ENCODE results near the gene KIF1A. TPM values are rescaled to one million over a fixed set of nuclear protein-coding genes. Genes with fewer than 3 reads are reported as not detected.

The KIF1A gene
- total and polyA plus RNA-seq, 2 of the 8 experiments (the other 6 are each of a cell fraction or from before 2014, with no cell fraction given), result 61.3 to 281 TPM

GRCh38 chr2:240791821-240792628 is 28.0 kb downstream of the KIF1A start (continued):
- TF ChIP-seq TBP (IDR thresholded peaks at IDR 0.05; ENCODE audit: low read depth, low read length) (no peak), POLR2A (IDR thresholded peaks at IDR 0.05; ENCODE audit: control extremely low read depth in 1 of 2, low read depth in 2 of 2, low read length in 2 of 2) (no peak), POLR2AphosphoS5 (IDR thresholded peaks at IDR 0.05; ENCODE audit: low read depth, low read length) (no peak), RXRA (IDR thresholded peaks at IDR 0.05; ENCODE audit: insufficient read depth, low read depth, low read length) (no peak), JUND (IDR thresholded peaks at IDR 0.05; ENCODE audit: low read length) (no peak), ATF3 (IDR thresholded peaks at IDR 0.05; ENCODE audit: insufficient read depth, low read depth, low read length) (no peak), KDM1A (IDR thresholded peaks at IDR 0.05; ENCODE audit: borderline replicate concordance, low read length) (no peak), NRF1 (IDR thresholded peaks at IDR 0.05; ENCODE audit: low read depth, low read length) (no peak)
